Retinal pigment epithelial cell (primary cell): ENCODE measurements around the gene MEI1.

Experiments used
- DNase-seq: peaks from one replicate; pipeline ENCODE4 v3.0.0-alpha.2; 2010; ENCODE audit warnings: low read depth
- H3K4me3 ChIP-seq: 2 replicates; pipeline ENCODE4 v1.5.1; 2011; ENCODE audit warnings: mild to moderate bottlenecking, low read length, control low read depth, moderate library complexity
- TF ChIP-seq, protein P1 (sequence below): conservative IDR thresholded peaks from 2 replicates; pipeline ENCODE4 v1.5.1; 2011; ENCODE audit warnings: low read depth, low read length, control low read depth, inconsistent platforms

The MEI1 gene

DNA sequence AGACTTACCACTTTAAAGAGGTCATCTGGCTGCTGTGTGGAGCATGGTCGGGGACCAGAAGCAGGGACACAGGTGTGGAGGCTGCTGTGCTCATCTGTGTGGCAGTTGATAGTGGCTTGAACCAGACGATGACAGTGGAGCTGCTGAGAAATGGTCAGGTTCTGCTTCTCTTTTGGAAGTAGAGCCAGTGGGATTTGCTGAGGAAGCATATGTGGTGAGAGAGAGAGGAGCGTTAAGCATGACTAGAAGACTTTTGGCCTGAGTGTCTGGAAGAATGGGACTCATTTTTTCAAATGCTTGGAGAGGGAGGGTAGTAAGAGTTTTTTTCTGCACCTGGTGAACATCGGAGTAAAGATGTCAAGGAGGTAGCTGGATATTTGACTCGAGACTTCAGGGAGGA is 121.1 kb downstream of the MEI1 start:
- H3K4me3 ChIP-seq: no peak overlapping the region
- no peak for DNase-seq
- TF ChIP-seq, protein P1, sequence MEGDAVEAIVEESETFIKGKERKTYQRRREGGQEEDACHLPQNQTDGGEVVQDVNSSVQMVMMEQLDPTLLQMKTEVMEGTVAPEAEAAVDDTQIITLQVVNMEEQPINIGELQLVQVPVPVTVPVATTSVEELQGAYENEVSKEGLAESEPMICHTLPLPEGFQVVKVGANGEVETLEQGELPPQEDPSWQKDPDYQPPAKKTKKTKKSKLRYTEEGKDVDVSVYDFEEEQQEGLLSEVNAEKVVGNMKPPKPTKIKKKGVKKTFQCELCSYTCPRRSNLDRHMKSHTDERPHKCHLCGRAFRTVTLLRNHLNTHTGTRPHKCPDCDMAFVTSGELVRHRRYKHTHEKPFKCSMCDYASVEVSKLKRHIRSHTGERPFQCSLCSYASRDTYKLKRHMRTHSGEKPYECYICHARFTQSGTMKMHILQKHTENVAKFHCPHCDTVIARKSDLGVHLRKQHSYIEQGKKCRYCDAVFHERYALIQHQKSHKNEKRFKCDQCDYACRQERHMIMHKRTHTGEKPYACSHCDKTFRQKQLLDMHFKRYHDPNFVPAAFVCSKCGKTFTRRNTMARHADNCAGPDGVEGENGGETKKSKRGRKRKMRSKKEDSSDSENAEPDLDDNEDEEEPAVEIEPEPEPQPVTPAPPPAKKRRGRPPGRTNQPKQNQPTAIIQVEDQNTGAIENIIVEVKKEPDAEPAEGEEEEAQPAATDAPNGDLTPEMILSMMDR: no peak

DNA sequence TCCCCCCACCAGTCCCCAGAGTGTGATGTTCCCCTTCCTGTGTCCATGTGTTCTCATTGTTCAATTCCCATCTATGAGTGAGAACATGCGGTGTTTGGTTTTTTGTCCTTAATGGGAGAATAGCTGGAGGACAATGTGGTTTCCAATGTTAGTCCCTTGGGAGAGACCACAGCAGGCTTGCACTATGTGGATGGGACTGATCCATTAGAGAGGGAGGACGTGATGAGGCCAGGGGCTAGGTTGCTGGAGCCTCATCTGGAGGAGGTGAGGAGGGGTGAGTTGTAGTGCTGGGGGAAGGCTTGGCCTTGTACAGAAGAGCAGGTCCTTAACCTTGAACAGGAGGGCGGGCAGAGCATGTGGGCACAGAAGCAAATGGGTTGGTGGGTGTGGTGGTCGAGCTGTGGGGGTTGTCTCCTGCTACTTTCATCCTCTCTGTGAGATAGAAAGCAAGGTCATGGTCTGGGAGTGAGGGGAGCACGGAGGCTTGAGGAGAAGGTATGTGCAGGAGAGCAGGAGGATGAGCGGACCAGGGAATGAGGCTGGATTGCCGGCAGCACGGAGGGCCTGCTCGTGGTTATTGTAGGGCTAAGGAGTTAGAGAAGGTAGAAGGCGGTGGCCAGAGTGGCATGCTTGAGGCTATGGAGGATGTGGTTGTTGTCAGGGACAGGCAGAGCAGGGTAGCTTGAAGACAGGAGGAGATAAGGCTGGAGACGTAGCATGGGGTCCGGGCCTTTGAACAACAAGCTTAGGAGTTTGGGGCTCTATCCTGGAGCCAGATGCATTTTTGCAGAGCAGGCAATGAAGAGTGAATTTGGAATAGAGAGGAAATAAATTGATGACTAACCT is 122.4 kb downstream of the MEI1 start:
- TF ChIP-seq, protein P1: no peak
- DNase-seq: no peak
- H3K4me3 ChIP-seq: no peak overlapping the region

DNA sequence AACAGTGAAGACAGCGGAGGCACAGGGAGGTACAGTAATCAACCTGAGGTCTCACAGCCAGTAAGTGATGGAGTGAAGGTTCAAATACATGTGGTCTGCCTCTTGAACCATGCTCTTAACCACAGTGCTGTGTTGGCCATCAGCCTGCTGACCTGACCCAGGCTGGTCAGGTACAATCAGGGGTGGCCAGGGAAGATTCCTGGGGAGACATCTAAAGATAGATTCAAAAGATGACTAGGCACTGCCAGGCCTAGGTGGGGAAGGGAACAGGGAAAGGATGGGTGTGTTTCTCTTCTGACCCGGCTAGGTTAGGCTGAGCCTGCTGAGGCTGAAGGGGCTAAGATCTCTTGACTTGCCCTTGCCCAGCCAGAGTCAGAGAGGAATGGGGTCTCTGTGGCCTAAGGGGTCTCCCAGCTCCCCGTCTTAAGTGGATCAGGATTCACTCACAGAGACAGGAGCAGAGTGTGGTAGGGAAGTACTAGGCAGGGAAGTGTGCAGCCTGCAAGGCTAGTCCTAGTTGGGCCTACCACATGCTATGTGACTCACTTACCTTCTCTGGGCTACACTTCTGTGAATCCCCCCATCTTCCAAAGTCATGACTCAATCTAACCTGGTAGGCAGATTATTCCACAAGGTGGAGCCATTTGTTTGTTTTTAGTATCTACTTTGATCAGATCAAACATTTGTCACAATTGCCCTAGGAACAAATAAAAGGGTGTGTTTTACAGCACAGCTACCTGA is 123.2 kb downstream of the MEI1 start:
- TF ChIP-seq, protein P1: peak; percentile 56
- H3K4me3 ChIP-seq: no peak overlapping the region
- peak; percentile 42 for DNase-seq

DNA sequence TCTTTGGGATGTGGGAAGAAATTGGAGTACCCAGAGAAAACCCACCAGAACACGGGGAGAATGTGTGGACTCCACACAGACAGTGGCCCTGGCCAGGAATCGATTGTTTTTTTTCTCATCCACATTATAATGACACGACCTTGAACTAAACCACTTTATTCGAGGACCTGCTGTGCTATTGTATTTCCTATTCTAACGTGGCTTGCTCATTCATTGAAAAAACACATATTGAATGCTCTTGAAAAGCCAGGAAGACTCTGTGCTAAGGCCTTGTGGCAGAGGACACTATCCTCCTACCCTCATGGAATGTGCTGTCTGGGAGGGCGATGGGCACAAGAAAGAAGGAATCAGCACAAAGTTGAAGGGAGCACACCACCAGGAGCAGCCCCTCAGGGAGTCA is 124.5 kb downstream of the MEI1 start:
- TF ChIP-seq, protein P1: no peak
- H3K4me3 ChIP-seq: no peak overlapping the region
- DNase-seq: no peak

DNA sequence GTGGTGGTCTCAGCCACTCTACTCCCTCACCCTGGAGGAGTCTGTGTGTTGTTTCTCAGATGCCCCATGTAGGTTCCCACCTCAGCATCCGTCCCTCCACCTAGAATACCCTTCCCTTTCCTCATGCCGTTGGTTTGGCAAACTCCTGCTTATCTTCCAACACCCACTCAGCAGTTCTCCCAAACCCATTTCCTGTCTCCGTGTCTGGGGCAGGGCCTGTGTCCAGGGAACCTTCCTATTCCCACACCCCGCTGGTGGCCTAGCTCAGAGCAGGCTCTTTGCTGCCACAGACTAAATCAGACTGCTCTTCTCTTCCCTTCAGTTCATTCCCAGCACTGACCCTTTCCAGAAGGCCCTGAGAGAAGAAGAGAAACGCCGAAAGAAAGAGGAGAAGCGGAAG is 126.1 kb downstream of the MEI1 start:
- TF ChIP-seq, protein P1: no peak
- no peak for DNase-seq
- H3K4me3 ChIP-seq: no peak overlapping the region

DNA sequence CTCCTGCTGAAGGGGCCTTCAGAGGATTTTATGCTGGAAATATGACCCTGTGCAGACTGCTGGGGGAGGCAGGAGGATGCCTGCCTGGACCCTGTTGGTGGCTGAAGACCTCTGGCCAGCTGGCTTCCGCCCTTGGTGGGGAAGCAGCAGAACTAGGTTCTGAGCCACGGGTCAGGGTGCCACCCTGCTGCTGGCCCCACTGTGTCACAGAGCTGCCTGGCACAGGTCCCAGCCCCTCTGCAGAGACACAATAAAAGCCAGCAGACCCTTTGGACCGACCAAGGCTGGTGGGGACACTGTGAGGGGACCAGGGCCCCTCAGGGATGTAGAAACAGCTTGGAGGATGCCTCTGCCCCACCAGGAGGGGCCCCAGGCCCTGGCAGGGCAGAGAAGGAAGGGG is 126.7 kb downstream of the MEI1 start:
- no peak for DNase-seq

More for the DNA sequence above, 126.7 kb downstream of the MEI1 start:
- TF ChIP-seq, protein P1: no peak
- no peak overlapping the region for H3K4me3 ChIP-seq
